ENCODE data around the gene UMOD. TPM values are rescaled to one million over a fixed set of nuclear protein-coding genes. Genes with fewer than 3 reads are reported as not detected.
"Not testable (repeated sequence)": the region's sequence is repeated elsewhere in the genome, so short reads cannot be mapped to it uniquely, and the experiment has no call there.

UMOD gene
- total RNA-seq, 1 donor from 2014 or later, result not detected

GRCh38 chr16:20320592-20320991 lies 31.9 kb downstream of the UMOD start:
- no peak for DNase-seq

DNA sequence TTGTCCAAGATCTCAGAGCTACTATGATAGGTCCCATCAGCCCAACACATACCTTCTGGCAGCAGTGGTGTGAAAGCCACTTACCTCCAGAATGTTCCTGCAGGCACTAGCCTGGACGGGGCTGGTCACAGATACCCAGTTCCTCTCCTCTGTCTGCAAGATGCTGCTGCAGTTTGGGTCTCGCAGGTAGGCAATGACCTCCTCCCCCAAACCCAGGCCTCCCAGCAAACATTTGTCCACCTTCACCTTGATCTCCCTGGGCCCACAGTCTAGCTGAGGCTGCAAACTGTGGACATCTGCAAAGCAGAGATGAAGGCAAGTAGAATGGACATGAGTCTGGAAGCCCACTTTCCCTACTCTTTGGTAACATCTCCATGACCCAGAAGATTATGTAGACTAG lies 32.3 kb downstream of the UMOD start:
- DNase-seq, result no peak

GRCh38 chr16:20319406-20319805 lies 33.1 kb downstream of the UMOD start:
- no peak for DNase-seq

DNA sequence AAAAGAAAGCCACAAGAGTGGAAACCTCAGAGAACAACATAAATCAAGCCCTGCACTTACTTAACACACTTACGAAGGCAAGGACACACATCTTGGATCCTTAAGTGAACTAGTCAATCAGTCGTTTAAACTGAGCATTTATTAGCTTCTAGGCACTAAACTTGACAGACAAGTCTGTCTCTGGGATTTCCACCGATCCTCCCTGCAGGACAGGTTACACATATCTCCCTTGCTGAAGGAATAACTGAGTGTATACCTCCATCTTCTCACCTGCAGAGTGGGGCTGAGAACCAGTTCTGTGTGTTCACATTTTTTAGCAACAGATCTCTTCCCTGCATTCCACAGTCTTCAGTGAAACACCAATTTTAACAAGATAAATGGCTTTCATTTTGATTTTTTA lies 34.1 kb downstream of the UMOD start:
- no peak for DNase-seq

DNA sequence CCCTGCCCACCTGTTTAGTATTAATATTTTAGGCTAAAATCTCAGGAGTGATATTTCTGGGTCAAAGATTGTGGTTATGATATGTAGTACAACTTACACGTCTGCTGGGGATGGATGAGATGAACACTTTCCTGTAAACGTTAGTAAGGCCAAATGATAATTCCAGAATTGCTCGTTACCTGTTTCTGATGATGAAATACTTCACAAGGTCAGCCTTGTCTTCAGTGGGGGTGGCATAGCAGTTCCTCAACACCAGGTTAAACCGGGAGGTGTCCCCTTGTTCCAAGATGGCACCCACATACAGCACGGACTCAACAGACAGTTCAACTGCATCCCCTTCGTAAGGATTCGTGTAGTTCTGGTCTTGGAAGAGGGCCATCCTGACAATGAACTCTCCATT lies 34.5 kb downstream of the UMOD start:
- DNase-seq, result no peak

DNA sequence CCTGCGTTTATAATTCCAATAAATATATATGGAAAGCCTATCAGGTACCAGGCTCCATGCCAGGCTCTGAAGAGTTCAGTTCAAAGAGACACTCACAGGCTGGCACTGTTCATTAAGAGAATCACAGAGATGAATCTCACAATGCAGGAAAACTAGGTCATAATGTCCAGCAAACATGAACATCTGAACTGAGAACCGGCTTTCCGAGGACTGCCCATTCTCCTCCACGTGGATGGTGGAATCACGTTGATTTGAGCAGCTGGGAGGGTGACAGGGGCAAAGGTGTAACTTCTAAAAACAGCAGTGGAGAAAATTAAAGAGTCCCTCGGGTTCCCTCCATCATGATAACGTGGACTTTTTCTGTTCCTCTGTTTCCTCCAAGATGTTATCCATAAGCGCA lies 35.4 kb downstream of the UMOD start:
- no peak for DNase-seq

DNA sequence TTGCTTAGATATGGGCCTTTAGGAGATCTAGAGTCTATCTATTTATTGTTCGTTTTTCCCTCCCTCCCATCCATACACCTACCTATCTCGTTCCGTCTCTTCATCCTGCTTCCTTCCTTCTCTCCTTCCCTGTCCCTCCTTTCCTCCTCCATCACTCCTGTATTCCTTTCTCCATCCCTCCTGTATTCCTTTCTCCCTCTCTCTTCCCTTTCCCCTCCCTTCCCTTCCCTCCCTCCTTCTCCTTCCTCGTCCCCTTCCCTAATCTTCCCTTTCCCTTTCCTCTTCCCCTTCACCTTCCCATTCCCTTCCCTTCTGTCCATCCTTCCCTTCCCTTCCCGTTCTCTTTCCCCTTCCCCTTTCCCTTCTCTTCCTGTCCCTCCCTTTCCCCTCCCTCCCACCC lies 35.8 kb downstream of the UMOD start:
- no peak for DNase-seq

DNA sequence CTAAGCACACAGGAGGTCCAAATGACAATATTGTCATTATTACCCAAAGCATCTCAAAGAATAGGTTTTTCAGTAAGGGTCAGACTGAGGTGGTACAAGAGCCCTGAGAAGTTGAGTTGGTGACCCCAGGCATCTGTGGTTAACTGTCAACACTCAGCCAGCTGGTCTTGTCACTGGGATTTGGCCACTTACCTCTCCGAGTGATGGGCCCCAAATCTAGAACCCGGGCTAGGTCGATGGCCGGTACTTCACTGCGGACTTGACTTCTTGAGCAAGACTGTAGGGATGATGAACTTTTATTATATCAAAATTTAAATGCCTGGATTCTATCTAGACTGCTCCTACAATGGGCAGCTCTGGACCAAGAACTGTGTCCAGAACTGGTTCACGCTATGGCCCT lies 36.8 kb downstream of the UMOD start:
- DNase-seq, result no peak

GRCh38 chr16:20314575-20314974 lies 37.9 kb downstream of the UMOD start:
- no peak for DNase-seq

DNA sequence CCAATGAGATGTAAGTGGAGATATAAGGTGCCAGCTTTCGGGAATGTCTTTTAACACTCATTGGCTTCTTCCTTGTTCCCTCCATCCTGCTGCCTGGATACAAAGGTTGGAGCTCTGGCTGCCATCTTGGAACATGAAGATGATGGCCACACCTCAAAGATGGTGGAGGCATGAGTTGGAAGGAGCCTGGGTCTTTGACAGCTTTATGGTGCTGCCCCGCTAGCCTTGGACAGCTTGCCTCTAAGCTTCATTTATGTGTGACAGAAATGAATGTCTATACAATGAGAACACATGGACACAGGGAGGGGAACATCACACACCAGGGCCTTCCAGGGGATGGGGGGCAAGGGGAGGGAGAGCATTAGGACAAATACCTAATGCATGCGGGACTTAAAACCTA lies 38.8 kb downstream of the UMOD start:
- DNase-seq, result no peak

DNA sequence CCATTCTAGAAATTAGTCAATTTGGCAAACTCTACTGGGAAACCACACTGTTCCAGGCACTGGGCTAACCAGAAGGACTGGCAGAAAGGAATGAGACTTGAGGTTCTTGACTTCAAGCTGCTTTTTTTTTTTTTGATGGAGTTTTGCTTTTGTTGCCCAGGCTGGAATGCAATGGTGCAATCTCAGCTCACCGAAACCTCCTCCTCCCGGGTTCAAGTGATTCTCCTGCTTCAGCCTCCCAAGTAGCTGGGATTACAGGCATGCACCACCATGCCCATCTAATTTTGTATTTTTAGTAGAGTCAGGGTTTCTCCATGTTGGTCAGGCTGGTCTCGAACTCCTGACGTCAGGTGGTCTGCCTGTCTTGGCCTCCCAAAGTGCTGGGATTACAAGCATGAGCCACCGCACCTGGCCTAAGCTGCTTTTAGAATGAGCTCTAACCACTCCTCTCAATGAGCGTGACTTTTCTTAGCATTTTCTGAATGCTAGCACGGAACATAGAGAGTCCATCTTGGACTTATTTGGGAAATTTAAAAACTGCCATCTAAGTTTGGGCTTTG lies 39.9 kb downstream of the UMOD start:
- DNase-seq, result not testable (repeated sequence)

DNA sequence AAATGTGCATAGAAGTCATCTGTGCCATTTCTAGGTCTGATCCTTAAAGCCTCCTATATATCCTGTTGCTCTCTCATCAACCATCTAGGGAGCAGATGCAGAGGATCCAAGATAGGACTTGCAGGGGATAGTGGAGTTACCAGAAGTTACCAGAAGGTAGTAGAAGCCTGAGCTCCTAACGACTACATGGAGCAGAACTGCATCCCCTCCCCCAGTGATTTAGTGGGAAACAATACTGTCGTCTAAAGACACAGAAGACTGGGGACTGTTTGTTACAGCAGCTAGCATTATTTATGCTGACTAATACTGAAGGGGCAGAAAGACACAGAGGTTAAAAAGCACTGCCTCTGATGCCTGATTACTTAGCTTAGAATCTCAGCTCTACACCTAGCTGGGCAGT lies 41.0 kb downstream of the UMOD start:
- DNase-seq, result no peak

DNA sequence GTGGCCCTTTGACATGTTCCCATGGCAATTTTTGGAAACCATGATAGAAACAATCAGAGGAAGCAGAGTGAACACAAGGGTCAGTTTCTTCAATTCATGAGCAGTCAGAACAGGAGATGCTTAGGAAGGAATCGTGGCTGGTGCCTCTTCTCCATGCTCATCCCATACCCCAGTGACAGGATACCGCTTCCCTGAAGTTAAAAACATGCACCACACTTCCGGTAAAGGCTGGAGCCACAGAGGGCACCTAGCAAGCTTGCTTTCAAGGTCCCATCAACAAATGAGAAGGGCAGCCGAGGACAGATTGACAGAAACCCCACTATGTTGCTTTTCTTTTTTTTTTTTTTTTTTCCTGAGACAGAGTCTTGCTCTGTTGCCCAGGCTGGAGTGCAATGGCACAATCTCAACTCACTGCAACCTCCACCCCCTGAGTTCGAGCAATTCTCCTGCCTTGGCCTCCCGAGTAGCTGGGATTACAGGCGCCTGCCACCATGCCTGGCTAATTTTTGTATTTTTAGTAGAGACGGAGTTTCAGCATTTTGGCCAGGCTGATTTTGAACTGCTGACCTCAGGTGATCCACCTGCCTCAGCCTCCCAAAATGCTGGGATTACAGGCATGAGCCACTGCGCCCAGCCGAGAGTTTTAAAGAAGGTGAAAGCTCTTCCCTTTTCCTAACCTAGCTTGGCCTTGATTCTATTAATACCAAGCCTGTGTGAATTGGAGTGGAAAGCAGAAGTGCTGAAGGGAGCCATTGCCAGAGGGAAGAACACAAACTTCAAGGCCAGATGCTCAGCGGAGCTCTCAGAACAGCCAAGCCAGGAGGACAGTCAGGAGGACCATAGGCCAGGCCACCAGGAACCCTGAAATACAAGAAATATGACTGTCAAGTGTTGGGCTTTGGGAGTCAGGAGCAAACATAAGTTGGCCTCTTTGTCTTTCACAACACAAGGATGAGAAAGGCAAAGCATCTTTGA lies 41.8 kb downstream of the UMOD start:
- no peak for DNase-seq

- DNase-seq, result no peak
These were observed 42.7 kb downstream of the UMOD start for GRCh38 chr16:20309786-20310185.

DNA sequence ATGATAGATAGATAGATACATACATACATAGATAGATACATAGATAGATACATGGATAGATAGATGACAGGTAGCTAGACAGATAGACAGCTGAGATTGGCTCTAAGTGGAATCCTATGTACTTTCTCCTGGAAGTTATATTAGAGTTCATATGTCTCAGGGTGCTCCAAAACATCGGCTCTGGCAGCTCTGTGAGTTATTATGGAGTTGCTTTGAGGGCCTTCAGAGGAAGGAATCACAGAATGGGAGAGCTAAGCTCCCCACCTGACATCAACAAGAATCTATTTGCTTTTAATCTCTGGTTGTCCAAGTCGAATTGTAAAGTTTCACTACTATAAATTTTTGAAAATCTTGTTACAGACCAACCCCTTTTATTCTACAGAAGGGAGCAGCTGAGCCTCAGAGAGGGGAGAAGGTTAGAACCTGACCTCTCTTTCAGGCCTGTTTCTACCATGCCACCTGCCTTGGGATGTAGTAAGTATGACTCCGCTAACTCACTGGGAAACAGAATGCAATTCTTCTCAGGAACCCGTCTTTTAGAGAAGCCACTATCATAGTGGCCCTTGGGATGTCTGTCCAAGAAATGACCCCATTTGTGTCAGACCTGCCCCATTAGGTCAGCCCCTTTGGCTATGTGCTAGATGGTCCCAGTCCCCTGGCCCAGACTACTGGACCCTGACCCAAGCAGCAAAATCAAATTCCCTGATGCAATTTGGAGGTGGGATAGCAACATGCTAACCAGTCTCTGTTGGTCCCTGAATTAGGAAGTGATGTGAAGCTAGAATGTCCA lies 43.5 kb downstream of the UMOD start:
- DNase-seq, result no peak

DNA sequence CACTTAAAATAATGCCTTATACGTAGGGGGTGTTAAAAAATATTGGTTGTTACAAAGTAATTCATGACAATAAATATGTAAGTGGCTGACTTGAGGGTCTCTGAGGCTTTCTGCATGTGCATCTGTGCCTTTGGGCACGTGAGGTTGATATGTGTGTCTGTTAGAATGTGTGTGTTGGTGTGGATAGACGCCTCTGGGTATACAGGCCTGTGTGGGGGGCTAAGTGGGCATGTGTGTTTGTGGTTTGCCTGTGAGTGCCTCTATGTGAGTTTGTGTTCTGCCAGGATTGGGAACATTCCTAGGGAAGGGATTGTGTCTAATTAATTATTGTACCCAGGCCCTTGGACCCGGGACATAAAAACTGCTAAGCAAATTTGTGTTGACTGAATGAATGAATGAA lies 44.2 kb downstream of the UMOD start:
- no peak for DNase-seq

DNA sequence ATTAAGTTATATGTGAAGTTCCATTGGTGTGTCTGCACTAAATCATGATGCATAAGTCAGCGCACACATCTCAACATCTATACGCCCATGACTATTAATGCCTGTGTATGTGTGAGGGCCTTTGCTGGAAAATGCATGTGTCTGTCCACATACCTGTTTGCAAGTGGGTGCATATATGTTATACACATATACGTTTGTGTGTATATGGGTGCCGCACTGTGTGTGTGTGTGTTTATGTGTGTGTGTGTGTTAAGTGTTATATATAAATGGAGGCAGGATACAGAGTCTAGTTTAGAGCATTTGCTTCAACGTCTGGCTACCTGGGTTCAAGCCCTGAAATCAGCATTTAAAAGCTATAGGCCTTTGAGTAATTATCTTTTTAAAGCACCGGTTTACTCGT lies 44.7 kb downstream of the UMOD start:
- no peak for DNase-seq

GRCh38 chr16:20307240-20307671 lies 45.3 kb downstream of the UMOD start:
- DNase-seq, result no peak

DNA sequence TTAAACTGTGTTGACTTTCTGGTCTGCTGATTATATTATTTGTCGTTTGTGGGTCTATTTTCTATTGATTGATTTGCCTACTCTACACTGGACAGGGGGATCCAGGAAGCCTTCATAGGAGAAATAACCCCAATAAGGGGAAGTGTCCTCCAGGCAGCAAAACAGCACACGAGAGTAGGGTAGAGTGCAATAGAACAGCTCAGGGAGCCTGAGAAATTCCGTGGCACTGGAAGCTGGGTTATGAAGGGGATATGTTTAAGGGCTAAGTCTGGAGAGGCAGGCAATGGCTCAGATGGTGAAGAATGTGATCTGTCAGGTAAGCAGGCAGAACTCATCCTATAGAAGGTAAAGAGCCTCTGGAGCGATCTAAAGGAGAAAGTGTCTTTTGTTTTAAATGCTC lies 46.1 kb downstream of the UMOD start:
- no peak for DNase-seq

GRCh38 chr16:20303012-20303411 lies 49.5 kb downstream of the UMOD start:
- no peak for DNase-seq

DNA sequence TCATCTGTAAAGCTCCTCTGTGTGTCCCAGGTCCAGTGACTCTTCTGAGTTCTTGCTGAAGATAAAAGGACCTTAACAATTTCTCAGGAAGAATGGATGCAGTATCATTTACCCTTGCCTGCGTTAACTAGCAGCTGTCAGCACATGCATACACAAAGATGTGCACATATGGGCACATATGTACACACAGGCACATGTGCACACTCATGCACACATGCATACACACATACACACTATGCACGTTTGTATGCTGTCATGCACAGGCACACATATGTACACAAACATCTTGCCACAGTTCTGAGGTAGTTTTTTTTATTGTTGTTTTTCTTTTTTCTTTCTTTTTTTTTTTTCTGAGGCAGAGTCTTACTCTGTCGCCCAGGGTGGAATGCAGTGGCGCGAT lies 50.1 kb downstream of the UMOD start:
- DNase-seq, result no peak

DNA sequence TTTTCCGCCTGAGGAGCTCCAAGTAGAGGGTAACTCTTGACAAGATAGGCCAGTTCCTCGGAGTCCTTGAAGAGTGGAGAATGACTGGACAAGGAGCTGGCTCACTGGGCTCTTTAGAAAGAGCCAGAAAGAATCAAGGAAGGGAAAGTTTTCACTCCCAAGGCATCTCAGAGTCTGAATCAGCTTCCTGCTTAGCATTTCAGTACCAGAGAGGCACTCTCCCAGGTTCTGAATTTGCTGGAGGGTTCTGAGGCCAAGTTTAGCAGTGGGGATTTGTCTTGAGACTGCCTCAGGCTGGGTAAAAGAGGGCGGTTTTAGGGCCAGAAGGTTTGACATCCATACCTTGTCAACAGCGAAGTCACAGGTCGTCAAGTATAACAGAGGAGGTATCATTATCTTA lies 50.7 kb downstream of the UMOD start:
- DNase-seq, result no peak
